PC-3 (cell line): ENCODE measurements around the gene TMEM163. TPM values are rescaled to one million over a fixed set of nuclear protein-coding genes. Genes with fewer than 3 reads are reported as not detected.

Source experiments
- ATAC-seq: fragments of 200-7000 bp; cut with Tn5 transposase; 2 replicates; pipeline ENCODE4 v1.9.1; 2020; ENCODE audit warnings: mild to moderate bottlenecking, moderate library complexity
- BruUV-seq: library from RNA; stranded (reverse); fragments of 400-500 nt; replicated peaks from 2 replicates; lab custom pipeline; 2021; lab: Mats Ljungman, UMichigan
- CTCF ChIA-PET: fragments of 300-600 bp; sonication (Branson Sonifier 250); formaldehyde crosslinking; loops from one replicate; lab custom pipeline; 2022; ENCODE audit warnings: antibody characterized with exemption; lab: Charles Lee
- POLR2A ChIA-PET: fragments of 300-600 bp; sonication (Branson Sonifier 250); formaldehyde crosslinking; loops from one replicate; lab custom pipeline; 2022; ENCODE audit warnings: antibody characterized with exemption; ENCODE audit not compliant: unreplicated experiment; lab: Charles Lee
- DNase-seq: peaks from one replicate; pipeline ENCODE4 v3.0.0-alpha.2; 2015
- H2AFZ ChIP-seq: fragments of 300-600 bp; sonication (generic); 2 replicates; pipeline ENCODE4 v1.6.0; 2016; ENCODE audit warnings: antibody characterized with exemption, low read length
- H3F3A ChIP-seq: fragments of 300-600 bp; sonication (generic); one replicate; pipeline ENCODE4 v1.6.0; 2017; ENCODE audit warnings: antibody characterized with exemption, low read length, control low read depth, mild to moderate bottlenecking; ENCODE audit not compliant: unreplicated experiment
- H3K27ac ChIP-seq: fragments of 300-600 bp; sonication (generic); 2 replicates; pipeline ENCODE4 v1.5.1; 2016; ENCODE audit warnings: mild to moderate bottlenecking, low read length
- H3K27me3 ChIP-seq: fragments of 300-600 bp; sonication (generic); 2 replicates; pipeline ENCODE4 v1.6.1; 2016; ENCODE audit warnings: low read length, mixed read lengths
- H3K36me3 ChIP-seq: fragments of 300-600 bp; sonication (generic); 2 replicates; pipeline ENCODE4 v1.6.1; 2016; ENCODE audit warnings: low read depth, mixed run types, low read length, mixed read lengths
- H3K4me1 ChIP-seq: fragments of 300-600 bp; sonication (generic); 2 replicates; pipeline ENCODE4 v1.5.1; 2016; ENCODE audit warnings: low read length; ENCODE audit not compliant: insufficient read depth
- H3K4me2 ChIP-seq: fragments of 300-600 bp; sonication (generic); 2 replicates; pipeline ENCODE4 v1.6.0; 2016; ENCODE audit warnings: low read length
- H3K4me3 ChIP-seq: fragments of 300-600 bp; sonication (generic); 2 replicates; pipeline ENCODE4 v1.5.1; 2016; ENCODE audit warnings: mild to moderate bottlenecking, low read length, mixed read lengths
- H3K79me2 ChIP-seq: fragments of 300-600 bp; sonication (generic); 2 replicates; pipeline ENCODE4 v1.6.1; 2017; ENCODE audit warnings: low read length, mixed read lengths
- H3K9ac ChIP-seq: fragments of 300-600 bp; sonication (generic); 2 replicates; pipeline ENCODE4 v1.6.0; 2016; ENCODE audit warnings: mild to moderate bottlenecking, low read length
- H3K9me2 ChIP-seq: fragments of 300-600 bp; sonication (generic); replicated peaks from 2 replicates; pipeline ENCODE4 v1.6.1; 2016; ENCODE audit warnings: mixed run types, low read length, mixed read lengths
- H3K9me3 ChIP-seq: fragments of 300-600 bp; sonication (generic); 2 replicates; pipeline ENCODE4 v1.6.1; 2016; ENCODE audit warnings: low read length, mixed read lengths
- H4K20me1 ChIP-seq: fragments of 300-600 bp; sonication (generic); 2 replicates; pipeline ENCODE4 v1.6.1; 2016; ENCODE audit warnings: low read length, mixed read lengths
- EZH2 ChIP-seq: fragments of 300-600 bp; sonication (generic); IDR thresholded peaks from one replicate; pipeline ENCODE4 v1.6.1; 2017; ENCODE audit warnings: antibody characterized with exemption, mild to moderate bottlenecking, low read length; ENCODE audit not compliant: unreplicated experiment
- EZH2phosphoT487 ChIP-seq: fragments of 300-600 bp; sonication (generic); IDR thresholded peaks from 2 replicates; pipeline ENCODE4 v1.6.1; 2018; ENCODE audit warnings: mild to moderate bottlenecking, antibody characterized with exemption, low read length, borderline replicate concordance
- intact Hi-C: fragments of 100-400 bp; cut with micrococcal nuclease; formaldehyde crosslinking; loops from 2 replicates; pipeline ENCODE4 v1.9.0; 2023
- total RNA-seq: library from RNA; depleted of rRNA; stranded (reverse); fragments of >200 nt; gene quantifications from 2 replicates; pipeline ENCODE4 v1.2.3, GENCODE V29; 2014
- TF ChIP-seq, protein P1 (sequence below): fragments of 300-600 bp; sonication (generic); conservative IDR thresholded peaks from 2 replicates; pipeline ENCODE4 v1.5.1; 2017; ENCODE audit warnings: antibody characterized with exemption, low read depth, mild to moderate bottlenecking, low read length

The TMEM163 gene
- total RNA-seq, 1 experiment from 2014 or later: 0.47 TPM

DNA sequence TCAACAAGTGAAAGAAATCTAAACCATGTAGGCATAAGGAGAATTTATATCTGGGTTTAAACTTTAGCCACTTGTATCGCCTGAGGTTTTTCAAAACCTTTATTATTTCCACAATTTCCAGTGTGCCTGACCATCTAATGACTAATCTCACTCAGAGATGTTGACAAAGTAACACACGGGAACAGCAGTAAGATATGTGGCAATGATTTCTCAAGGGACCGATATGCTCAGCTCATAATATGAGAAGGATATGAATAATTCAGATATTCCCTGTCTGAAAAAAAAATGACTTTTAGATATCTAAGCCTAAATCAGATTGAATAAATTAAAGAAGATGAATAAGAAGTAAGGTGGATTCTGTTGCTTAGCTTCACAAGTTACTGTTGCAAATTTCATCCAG is 43.5 kb downstream of the TMEM163 start:
- no peaks in the 10 kb centered on the region for H3K9me3 ChIP-seq
- H3F3A ChIP-seq: no peaks in the 10 kb centered on the region
- CTCF ChIA-PET: no interaction called here
- H3K4me2 ChIP-seq: no peak overlapping the region
- H3K27ac ChIP-seq: no peak overlapping the region
- H3K9me2 ChIP-seq: no peaks in the 10 kb centered on the region
- intact Hi-C loops: no loop called here
- no peaks in the 10 kb centered on the region for H4K20me1 ChIP-seq
- H3K79me2 ChIP-seq: no peaks in the 10 kb centered on the region
- POLR2A ChIA-PET: no interaction called here
- H3K9ac ChIP-seq: no peak overlapping the region
- no peaks in the 10 kb centered on the region for H3K27me3 ChIP-seq
- H3K36me3 ChIP-seq: no peaks in the 10 kb centered on the region
- TF ChIP-seq EZH2phosphoT487 (no peak), EZH2 (no peak)
- TF ChIP-seq, protein P1, sequence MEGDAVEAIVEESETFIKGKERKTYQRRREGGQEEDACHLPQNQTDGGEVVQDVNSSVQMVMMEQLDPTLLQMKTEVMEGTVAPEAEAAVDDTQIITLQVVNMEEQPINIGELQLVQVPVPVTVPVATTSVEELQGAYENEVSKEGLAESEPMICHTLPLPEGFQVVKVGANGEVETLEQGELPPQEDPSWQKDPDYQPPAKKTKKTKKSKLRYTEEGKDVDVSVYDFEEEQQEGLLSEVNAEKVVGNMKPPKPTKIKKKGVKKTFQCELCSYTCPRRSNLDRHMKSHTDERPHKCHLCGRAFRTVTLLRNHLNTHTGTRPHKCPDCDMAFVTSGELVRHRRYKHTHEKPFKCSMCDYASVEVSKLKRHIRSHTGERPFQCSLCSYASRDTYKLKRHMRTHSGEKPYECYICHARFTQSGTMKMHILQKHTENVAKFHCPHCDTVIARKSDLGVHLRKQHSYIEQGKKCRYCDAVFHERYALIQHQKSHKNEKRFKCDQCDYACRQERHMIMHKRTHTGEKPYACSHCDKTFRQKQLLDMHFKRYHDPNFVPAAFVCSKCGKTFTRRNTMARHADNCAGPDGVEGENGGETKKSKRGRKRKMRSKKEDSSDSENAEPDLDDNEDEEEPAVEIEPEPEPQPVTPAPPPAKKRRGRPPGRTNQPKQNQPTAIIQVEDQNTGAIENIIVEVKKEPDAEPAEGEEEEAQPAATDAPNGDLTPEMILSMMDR: no peak
- no peak overlapping the region for H3K4me3 ChIP-seq
- DNase-seq (no peak), ATAC-seq (no peak)
- H3K4me1 ChIP-seq: no peaks in the 10 kb centered on the region
- no TSS peak for BruUV-seq
- H2AFZ ChIP-seq: no peak overlapping the region

DNA sequence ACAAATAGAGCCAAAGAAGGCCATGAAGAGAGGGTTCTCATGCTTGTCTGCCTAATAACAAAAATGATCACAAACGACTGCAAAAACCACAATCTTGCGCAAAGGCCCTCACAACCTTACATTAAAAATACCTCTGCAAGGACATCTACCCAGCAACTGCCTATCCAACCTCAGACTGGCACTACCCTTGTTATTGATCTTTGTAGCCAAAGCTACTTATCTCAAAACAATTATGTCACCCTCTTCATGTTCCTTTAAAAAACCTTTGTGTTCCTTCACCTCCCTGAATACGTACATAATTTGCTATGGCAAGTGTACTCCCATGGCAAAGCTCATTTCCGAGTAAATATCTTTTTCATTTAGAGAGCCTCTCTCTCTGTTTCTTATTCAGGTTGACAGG is 44.1 kb downstream of the TMEM163 start:
- no TSS peak for BruUV-seq
- TF ChIP-seq EZH2 (no peak), EZH2phosphoT487 (no peak)
- TF ChIP-seq, protein P1: no peak
- Histone ChIP-seq H2AFZ (no peak overlapping the region), H3K4me2 (no peak overlapping the region), H3K27ac (no peak overlapping the region), H3K27me3 (no peaks in the 10 kb centered on the region), H3K36me3 (no peaks in the 10 kb centered on the region), H3K9me3 (no peaks in the 10 kb centered on the region), H4K20me1 (no peaks in the 10 kb centered on the region), H3K9me2 (no peaks in the 10 kb centered on the region), H3K9ac (no peak overlapping the region), H3K79me2 (no peaks in the 10 kb centered on the region), H3K4me3 (no peak overlapping the region), H3K4me1 (no peaks in the 10 kb centered on the region), H3F3A (no peaks in the 10 kb centered on the region)
- ChIA-PET CTCF (no interaction called here), POLR2A (no interaction called here)
- DNase-seq: no peak
- intact Hi-C loops: no loop called here
- no peak for ATAC-seq

DNA sequence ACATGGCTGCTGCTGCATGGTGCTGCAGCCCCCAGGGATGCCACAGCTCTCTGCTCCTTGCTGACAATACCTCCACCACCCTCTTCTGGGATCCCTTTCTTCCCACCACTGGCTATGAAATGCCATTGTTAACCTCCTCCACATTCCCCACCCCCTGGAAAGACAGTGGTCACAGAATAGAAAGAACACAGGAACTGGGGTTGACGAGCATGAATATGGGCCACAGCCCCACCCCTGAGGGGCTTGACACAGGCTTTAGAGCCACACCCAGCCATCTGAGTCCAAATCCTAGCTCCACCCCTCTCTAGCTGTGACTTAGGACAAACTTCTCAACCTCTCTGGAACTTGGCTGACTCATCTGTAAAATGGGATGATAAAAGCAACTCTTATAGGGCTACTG is 47.3 kb downstream of the TMEM163 start:
- POLR2A ChIA-PET: no interaction called here
- Histone ChIP-seq H2AFZ (no peak overlapping the region), H3K4me2 (no peak overlapping the region), H3K36me3 (no peaks in the 10 kb centered on the region), H3K9me3 (no peaks in the 10 kb centered on the region), H3K9ac (no peak overlapping the region), H4K20me1 (no peaks in the 10 kb centered on the region), H3K4me3 (no peak overlapping the region), H3F3A (no peaks in the 10 kb centered on the region), H3K4me1 (peaks cover 11% of the 10 kb centered on the region), H3K9me2 (no peaks in the 10 kb centered on the region), H3K27me3 (no peaks in the 10 kb centered on the region), H3K27ac (no peak overlapping the region), H3K79me2 (no peaks in the 10 kb centered on the region)
- peak; percentile 21 for DNase-seq
- no peak for TF ChIP-seq EZH2
- CTCF ChIA-PET: no interaction called here
- BruUV-seq: no TSS peak
- no peak for ATAC-seq
- intact Hi-C loops: no loop called here
